WTC11 (cell line): ENCODE data around the gene CIDEC.

Experiments used
- AFF4 ChIP-seq: sonication (generic); formaldehyde crosslinking; IDR thresholded peaks from 2 replicates; pipeline ENCODE4 v1.8.1; 2023; ENCODE audit warnings: mild to moderate bottlenecking, missing genetic modification reagents, borderline replicate concordance
- ATF2 ChIP-seq: sonication (generic); formaldehyde crosslinking; IDR thresholded peaks from 2 replicates; pipeline ENCODE4 v1.8.1; 2022; ENCODE audit warnings: low read depth, missing genetic modification reagents, borderline replicate concordance
- CTCF ChIP-seq: fragments of 200-600 bp; IDR thresholded peaks from 2 replicates; pipeline ENCODE4 v1.8.0; 2022; ENCODE audit warnings: antibody characterized with exemption
- ELF4 ChIP-seq: sonication (generic); formaldehyde crosslinking; IDR thresholded peaks from 2 replicates; pipeline ENCODE4 v1.8.1; 2022; ENCODE audit warnings: low read depth, mild to moderate bottlenecking, moderate library complexity, missing genetic modification reagents
- GTF2I ChIP-seq: fragments of 250-450 bp; sonication (Bioruptor Pico); conservative IDR thresholded peaks from 2 replicates; pipeline ENCODE4 v1.4.0; 2021; ENCODE audit warnings: mild to moderate bottlenecking
- NFYB ChIP-seq: sonication (generic); formaldehyde crosslinking; conservative IDR thresholded peaks from 2 replicates; pipeline ENCODE4 v1.8.0; 2022; ENCODE audit warnings: low read depth, missing genetic modification reagents
- RELA ChIP-seq: sonication (generic); formaldehyde crosslinking; IDR thresholded peaks from 2 replicates; pipeline ENCODE4 v1.8.1; 2022; ENCODE audit warnings: missing genetic modification reagents, mild to moderate bottlenecking, borderline replicate concordance
- TCF7 ChIP-seq: sonication (generic); formaldehyde crosslinking; IDR thresholded peaks from 2 replicates; pipeline ENCODE4 v1.8.0; 2022; ENCODE audit warnings: mild to moderate bottlenecking, low read depth, missing genetic modification reagents, moderate library complexity
- ZBTB21 ChIP-seq: sonication (generic); formaldehyde crosslinking; IDR thresholded peaks from 2 replicates; pipeline ENCODE4 v1.8.1; 2023; ENCODE audit warnings: mild to moderate bottlenecking, missing genetic modification reagents, borderline replicate concordance
- ZNF138 ChIP-seq: sonication (generic); formaldehyde crosslinking; conservative IDR thresholded peaks from 2 replicates; pipeline ENCODE4 v1.8.1; 2022; ENCODE audit warnings: mild to moderate bottlenecking, moderate library complexity, missing genetic modification reagents
- ZNF219 ChIP-seq: sonication (generic); formaldehyde crosslinking; IDR thresholded peaks from 2 replicates; pipeline ENCODE4 v1.8.0; 2023; ENCODE audit warnings: missing genetic modification reagents, mild to moderate bottlenecking, borderline replicate concordance
- TF ChIP-seq, protein P1 (sequence below): sonication (generic); formaldehyde crosslinking; IDR thresholded peaks from 2 replicates; pipeline ENCODE4 v1.8.1; 2023; ENCODE audit warnings: mild to moderate bottlenecking, moderate library complexity, missing genetic modification reagents

GRCh38 chr3:9914011-9914410, 34.0 kb upstream of the CIDEC start:
- TF ChIP-seq CTCF (no peak), RELA (CRISPR knock-in tag) (no peak), ATF2 (CRISPR knock-in tag) (no peak), TCF7 (CRISPR knock-in tag) (no peak), ELF4 (CRISPR knock-in tag) (no peak), NFYB (CRISPR knock-in tag) (no peak), ZNF138 (no peak), ZBTB21 (no peak), ZNF219 (no peak), AFF4 (CRISPR knock-in tag) (no peak), GTF2I (CRISPR knock-in tag) (no peak)
- TF ChIP-seq, protein P1, sequence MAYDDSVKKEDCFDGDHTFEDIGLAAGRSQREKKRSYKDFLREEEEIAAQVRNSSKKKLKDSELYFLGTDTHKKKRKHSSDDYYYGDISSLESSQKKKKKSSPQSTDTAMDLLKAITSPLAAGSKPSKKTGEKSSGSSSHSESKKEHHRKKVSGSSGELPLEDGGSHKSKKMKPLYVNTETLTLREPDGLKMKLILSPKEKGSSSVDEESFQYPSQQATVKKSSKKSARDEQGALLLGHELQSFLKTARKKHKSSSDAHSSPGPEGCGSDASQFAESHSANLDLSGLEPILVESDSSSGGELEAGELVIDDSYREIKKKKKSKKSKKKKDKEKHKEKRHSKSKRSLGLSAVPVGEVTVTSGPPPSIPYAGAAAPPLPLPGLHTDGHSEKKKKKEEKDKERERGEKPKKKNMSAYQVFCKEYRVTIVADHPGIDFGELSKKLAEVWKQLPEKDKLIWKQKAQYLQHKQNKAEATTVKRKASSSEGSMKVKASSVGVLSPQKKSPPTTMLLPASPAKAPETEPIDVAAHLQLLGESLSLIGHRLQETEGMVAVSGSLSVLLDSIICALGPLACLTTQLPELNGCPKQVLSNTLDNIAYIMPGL (CRISPR knock-in tag) = no peak
